ENCODE results near the gene TNFSF11. TPM values are rescaled to one million over a fixed set of nuclear protein-coding genes. Genes with fewer than 3 reads are reported as not detected.

Gene TNFSF11
- total and polyA plus RNA-seq, 2 donors (not counting 3 experiments of a cell fraction or from before 2014, with no cell fraction given): not detected

DNA sequence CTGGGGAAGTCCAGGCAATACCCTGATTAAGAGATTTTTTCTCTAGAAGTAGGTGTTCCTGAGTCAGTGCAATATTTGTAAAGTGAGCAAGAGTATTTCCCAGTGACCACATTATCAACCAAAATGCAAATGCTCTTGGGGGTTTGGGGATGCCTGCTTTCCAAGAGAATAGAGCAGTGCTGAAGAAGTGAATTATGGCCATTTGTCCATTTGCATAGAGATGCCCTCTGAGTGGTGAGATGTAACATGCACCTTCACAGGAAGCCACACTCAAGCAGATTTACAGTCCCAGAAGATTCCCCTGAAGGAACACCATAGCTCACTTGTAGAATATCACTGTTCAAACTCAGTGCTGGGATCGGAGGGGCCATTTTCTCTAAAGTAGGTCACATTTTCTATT lies 71.8 kb downstream of the TNFSF11 start:
- Histone ChIP-seq H4K20me1 (replicated peaks; ENCODE audit: control insufficient read depth, extremely low read depth, insufficient read depth, low read length) (no peaks in the 10 kb centered on the region), H2AFZ (ENCODE audit: low read depth, low read length) (no peak overlapping the region), H3K79me2 (ENCODE audit: control insufficient read depth, insufficient read depth, low read length) (no peaks in the 10 kb centered on the region), H3K9me1 (replicated peaks; ENCODE audit: control insufficient read depth, extremely low read depth, insufficient read depth, low read length) (no peaks in the 10 kb centered on the region), H3K9me3 (replicated peaks; ENCODE audit: control insufficient read depth, insufficient read depth, low read length) (no peaks in the 10 kb centered on the region), H3K4me2 (ENCODE audit: insufficient read depth, low read length) (no peak overlapping the region), H3K27ac (ENCODE audit: insufficient read depth, low read depth, low read length) (no peak overlapping the region), H3K27me3 (ENCODE audit: control insufficient read depth in 2 of 2, insufficient read depth in 2 of 2, low read length in 2 of 2) (no peaks in the 10 kb centered on the region), H3K4me1 (ENCODE audit: control insufficient read depth, extremely low read depth, insufficient read depth, low read length) (no peaks in the 10 kb centered on the region), H3K9ac (replicated peaks; ENCODE audit: extremely low read depth, insufficient read depth, low read length) (no peak overlapping the region), H3K4me3 (replicated peaks in 1 of 3; ENCODE audit: insufficient read depth in 1 of 3, low read depth in 1 of 3, low read length in 3 of 3) (no peak overlapping the region), H3K36me3 (ENCODE audit: control insufficient read depth in 2 of 2, extremely low read depth in 1 of 2, insufficient read depth in 2 of 2, low read length in 2 of 2) (no peaks in the 10 kb centered on the region)
- no peak for FAIRE-seq
- intact Hi-C loops (cut with micrococcal nuclease) (no loop called here), dilution Hi-C loops (cut with MboI; ENCODE audit: extremely low pct_ligation_motif_present, low sequenced_read_pairs) (no loop called here)
- no peak for DNase-seq (ENCODE audit: low read depth, low spot score)
- ChIA-PET CTCF (no interaction called here), POLR2A (no interaction called here)
- BruUV-seq (replicated peaks): no TSS peak
- TF ChIP-seq EZH2 (IDR thresholded peaks at IDR 0.05; ENCODE audit: borderline replicate concordance, low read depth, low read length, severe bottlenecking): no peak
- no peak for TF ChIP-seq JUN (IDR thresholded peaks at IDR 0.05; ENCODE audit: borderline replicate concordance, insufficient read depth, insufficient read length, low read depth)
- no peak for TF ChIP-seq GATA2 (IDR thresholded peaks at IDR 0.05; ENCODE audit: insufficient read depth, insufficient read length, low read depth, low read length)
- no peak for TF ChIP-seq MYC (IDR thresholded peaks at IDR 0.05; ENCODE audit: low read depth, low read length)
- TF ChIP-seq, protein P1, sequence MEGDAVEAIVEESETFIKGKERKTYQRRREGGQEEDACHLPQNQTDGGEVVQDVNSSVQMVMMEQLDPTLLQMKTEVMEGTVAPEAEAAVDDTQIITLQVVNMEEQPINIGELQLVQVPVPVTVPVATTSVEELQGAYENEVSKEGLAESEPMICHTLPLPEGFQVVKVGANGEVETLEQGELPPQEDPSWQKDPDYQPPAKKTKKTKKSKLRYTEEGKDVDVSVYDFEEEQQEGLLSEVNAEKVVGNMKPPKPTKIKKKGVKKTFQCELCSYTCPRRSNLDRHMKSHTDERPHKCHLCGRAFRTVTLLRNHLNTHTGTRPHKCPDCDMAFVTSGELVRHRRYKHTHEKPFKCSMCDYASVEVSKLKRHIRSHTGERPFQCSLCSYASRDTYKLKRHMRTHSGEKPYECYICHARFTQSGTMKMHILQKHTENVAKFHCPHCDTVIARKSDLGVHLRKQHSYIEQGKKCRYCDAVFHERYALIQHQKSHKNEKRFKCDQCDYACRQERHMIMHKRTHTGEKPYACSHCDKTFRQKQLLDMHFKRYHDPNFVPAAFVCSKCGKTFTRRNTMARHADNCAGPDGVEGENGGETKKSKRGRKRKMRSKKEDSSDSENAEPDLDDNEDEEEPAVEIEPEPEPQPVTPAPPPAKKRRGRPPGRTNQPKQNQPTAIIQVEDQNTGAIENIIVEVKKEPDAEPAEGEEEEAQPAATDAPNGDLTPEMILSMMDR (IDR thresholded peaks at IDR 0.05; ENCODE audit: extremely low read depth in 1 of 2, insufficient read depth in 1 of 2, low read depth in 1 of 2, low read length in 2 of 2): no peak
- no peak for TF ChIP-seq POLR2A (IDR thresholded peaks at IDR 0.05; ENCODE audit: low read depth, low read length)
- TF ChIP-seq FOS (IDR thresholded peaks at IDR 0.05; ENCODE audit: borderline replicate concordance, insufficient read depth, low read length): no peak
- TF ChIP-seq, protein P2, sequence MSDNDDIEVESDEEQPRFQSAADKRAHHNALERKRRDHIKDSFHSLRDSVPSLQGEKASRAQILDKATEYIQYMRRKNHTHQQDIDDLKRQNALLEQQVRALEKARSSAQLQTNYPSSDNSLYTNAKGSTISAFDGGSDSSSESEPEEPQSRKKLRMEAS (IDR thresholded peaks at IDR 0.05; ENCODE audit: insufficient read depth, insufficient read length): no peak
- TF ChIP-seq POLR2AphosphoS5 (IDR thresholded peaks at IDR 0.05; ENCODE audit: insufficient read depth, low read depth, low read length): no peak
